NT2/D1 (cell line): ENCODE data around the gene MANSC1.
A peak's percentile ranks its signal among the peaks of the same experiment; 100 is the strongest.

ENCODE experiments used
- DNase-seq: peaks from one replicate; pipeline ENCODE4 v3.0.0-alpha.2; 2011; ENCODE audit warnings: low read depth, low spot score
- H3K27me3 ChIP-seq: 2 replicates; pipeline ENCODE4 v1.6.0; 2011; ENCODE audit warnings: mild to moderate bottlenecking; ENCODE audit not compliant: insufficient read length, insufficient read depth
- H3K36me3 ChIP-seq: 2 replicates; pipeline ENCODE4 v1.6.1; 2011; ENCODE audit warnings: mild to moderate bottlenecking, low read length, mixed read lengths; ENCODE audit not compliant: insufficient read depth, insufficient read length
- H3K4me1 ChIP-seq: 2 replicates; pipeline ENCODE4 v1.5.1; 2011; ENCODE audit not compliant: insufficient read depth, insufficient read length
- H3K4me3 ChIP-seq: 2 replicates; pipeline ENCODE4 v1.5.1; 2011; ENCODE audit warnings: low read depth; ENCODE audit not compliant: insufficient read length
- H3K9ac ChIP-seq: 2 replicates; pipeline ENCODE4 v1.6.0; 2011; ENCODE audit warnings: low read depth; ENCODE audit not compliant: insufficient read length
- H3K9me3 ChIP-seq: 2 replicates; pipeline ENCODE4 v1.5.1; 2011; ENCODE audit warnings: mild to moderate bottlenecking, low read length; ENCODE audit not compliant: insufficient read depth
- SUZ12 ChIP-seq: IDR thresholded peaks from 2 replicates; pipeline ENCODE4 v1.6.1; 2011; ENCODE audit not compliant: insufficient read length, insufficient read depth; ENCODE audit errors: extremely low read depth
- YY1 ChIP-seq: IDR thresholded peaks from 2 replicates; pipeline ENCODE4 v1.6.1; 2011; ENCODE audit not compliant: insufficient read length, insufficient read depth
- ZNF274 ChIP-seq: IDR thresholded peaks from 2 replicates; pipeline ENCODE4 v1.6.1; 2011; ENCODE audit warnings: mild to moderate bottlenecking, low read depth, low read length

MANSC1 gene

GRCh38 chr12:12387501-12387900 lies 37.5 kb upstream of the MANSC1 start:
- H3K4me1 ChIP-seq = peaks cover 3% of the 10 kb centered on the region
- TF ChIP-seq SUZ12 = no peak
- no peak for TF ChIP-seq ZNF274
- TF ChIP-seq YY1 = no peak
- no peaks in the 10 kb centered on the region for H3K27me3 ChIP-seq
- no peak for DNase-seq
- no peaks in the 10 kb centered on the region for H3K36me3 ChIP-seq
- no peak overlapping the region for H3K4me3 ChIP-seq
- H3K9ac ChIP-seq = no peak overlapping the region
- no peaks in the 10 kb centered on the region for H3K9me3 ChIP-seq

DNA sequence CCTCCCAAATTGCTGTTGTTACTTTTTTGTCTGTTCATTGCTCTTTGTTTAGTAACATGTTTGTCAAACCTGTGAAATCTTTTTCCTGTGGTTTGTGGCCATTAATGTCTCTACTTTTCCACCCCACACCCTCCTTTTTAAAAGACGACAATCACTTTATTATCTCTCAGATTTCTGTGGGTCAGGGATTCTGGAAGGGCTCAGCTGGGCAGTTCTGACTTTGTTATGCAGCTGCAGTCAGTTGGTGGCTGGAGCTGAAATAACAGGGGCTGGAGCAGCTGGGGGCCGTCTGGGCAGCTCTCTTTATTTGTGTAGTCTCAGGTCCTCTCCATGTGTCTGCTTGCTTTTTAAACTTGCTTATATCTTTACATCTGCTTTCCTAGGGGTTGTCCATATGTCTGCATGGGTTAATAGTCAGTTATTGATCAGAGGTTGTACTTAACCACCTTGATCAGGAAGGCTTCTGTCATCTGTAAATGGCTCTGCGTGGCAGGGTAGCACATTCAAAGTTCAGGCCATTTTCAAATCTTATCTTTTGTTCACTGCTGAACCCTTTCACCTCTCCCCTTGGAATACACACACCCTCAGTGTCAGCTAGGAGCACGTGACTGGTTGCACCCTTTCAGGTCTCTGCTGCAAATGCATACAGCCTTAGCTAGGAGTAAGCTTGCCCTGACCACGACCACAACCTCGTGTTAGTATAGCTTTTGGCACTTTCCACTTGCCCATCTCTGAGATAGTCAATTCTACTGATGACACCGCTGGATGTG lies 34.7 kb upstream of the MANSC1 start:
- Histone ChIP-seq H3K36me3 (no peaks in the 10 kb centered on the region), H3K9me3 (peaks cover 7% of the 10 kb centered on the region; the same call in 1 of the 2 replicates), H3K27me3 (no peaks in the 10 kb centered on the region), H3K4me1 (peaks cover 3% of the 10 kb centered on the region), H3K9ac (no peak overlapping the region), H3K4me3 (no peak overlapping the region)
- DNase-seq = peak; percentile 43
- TF ChIP-seq ZNF274 (no peak), YY1 (no peak), SUZ12 (no peak)

GRCh38 chr12:12381982-12382381 lies 31.9 kb upstream of the MANSC1 start:
- no peaks in the 10 kb centered on the region for H3K36me3 ChIP-seq
- no peak overlapping the region for H3K4me3 ChIP-seq
- H3K27me3 ChIP-seq = no peaks in the 10 kb centered on the region
- peaks cover 7% of the 10 kb centered on the region; the same call in 1 of the 2 replicates for H3K9me3 ChIP-seq
- H3K9ac ChIP-seq = no peak overlapping the region
- TF ChIP-seq YY1 (no peak), ZNF274 (no peak), SUZ12 (no peak)
- peaks cover 3% of the 10 kb centered on the region for H3K4me1 ChIP-seq
- no peak for DNase-seq

DNA sequence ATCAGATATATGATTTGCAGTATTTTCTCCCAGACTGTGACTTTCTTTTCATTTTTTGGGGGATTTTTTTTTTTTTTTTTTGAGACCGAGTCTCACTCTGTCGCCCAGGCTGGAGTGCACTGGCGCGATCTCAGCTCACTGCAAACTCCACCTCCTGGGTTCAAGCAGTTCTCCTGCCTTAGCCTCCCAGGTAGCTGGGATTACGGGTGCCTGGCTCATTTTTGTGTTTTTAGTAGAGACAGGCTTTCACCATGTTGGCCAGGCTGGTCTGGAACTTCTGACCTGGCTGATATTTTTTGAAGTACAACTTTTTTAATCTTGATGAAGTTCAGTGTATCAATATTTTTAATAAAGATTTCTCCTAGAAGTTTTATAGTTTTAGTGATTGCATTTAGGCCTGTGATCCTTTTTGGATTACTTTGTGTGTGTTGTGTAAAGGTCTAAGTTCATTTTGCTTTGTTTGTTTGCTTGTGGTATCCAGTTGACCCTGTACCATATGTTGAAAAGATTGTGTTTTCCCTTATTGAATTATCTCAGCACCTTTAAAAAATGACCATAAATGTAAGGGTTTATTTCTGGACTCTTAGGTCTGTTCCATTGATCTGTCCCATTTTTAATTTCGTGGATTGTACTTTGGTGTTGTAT lies 31.0 kb upstream of the MANSC1 start:
- no peaks in the 10 kb centered on the region for H3K36me3 ChIP-seq
- H3K9ac ChIP-seq = no peak overlapping the region
- no peak for DNase-seq
- TF ChIP-seq ZNF274 = no peak
- no peak for TF ChIP-seq SUZ12
- no peak for TF ChIP-seq YY1
- peaks cover 7% of the 10 kb centered on the region; the same call in 1 of the 2 replicates for H3K9me3 ChIP-seq
- H3K4me1 ChIP-seq = peaks cover 3% of the 10 kb centered on the region
- H3K27me3 ChIP-seq = no peaks in the 10 kb centered on the region
- H3K4me3 ChIP-seq = no peak overlapping the region

DNA sequence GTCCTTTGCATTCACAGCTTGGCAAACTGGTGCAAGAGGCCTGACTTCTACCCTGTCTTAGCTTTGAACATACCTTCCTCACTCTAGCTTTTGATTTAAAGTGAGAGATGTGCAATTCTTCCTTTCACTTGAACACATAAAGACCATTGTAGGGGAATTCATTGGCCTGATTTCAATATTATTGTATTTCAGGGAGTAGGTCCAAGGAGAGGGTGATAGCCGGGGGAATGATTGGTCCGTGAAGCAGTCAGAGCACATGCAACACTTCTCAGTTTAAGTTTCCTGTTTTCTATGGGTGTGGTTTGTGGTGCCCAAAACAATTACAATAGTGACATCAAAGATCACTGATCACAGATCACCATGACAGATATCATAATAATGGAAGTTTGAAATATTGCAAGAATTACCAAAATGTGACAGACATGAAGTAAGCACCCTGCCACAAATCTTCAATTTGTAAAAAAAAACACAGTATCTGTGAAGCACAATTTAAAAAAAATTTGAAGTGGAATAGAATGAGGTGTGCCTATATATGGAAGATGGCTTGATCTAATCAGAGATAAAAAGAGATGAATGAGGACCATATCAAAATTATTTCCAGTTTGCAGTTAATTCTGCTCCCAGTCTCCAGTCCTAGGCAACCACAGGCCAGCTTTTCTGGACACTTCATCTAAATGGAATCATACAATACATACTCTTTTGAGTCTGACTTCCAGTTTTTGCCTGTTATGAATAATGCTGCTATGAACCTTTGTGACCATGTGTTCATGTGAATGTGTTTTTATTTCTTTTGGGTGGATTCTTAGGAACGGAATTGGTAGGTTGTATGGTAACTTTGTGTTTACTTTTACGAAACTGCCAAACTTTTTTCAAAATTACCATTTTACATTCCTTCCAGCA lies 30.0 kb upstream of the MANSC1 start:
- peaks cover 7% of the 10 kb centered on the region; the same call in 1 of the 2 replicates for H3K9me3 ChIP-seq
- no peaks in the 10 kb centered on the region for H3K36me3 ChIP-seq
- no peak overlapping the region for H3K4me3 ChIP-seq
- H3K27me3 ChIP-seq = no peaks in the 10 kb centered on the region
- H3K4me1 ChIP-seq = peaks cover 2% of the 10 kb centered on the region
- no peak overlapping the region for H3K9ac ChIP-seq
- TF ChIP-seq YY1 = no peak
- no peak for TF ChIP-seq ZNF274
- no peak for TF ChIP-seq SUZ12
- no peak for DNase-seq

GRCh38 chr12:12378616-12379015 lies 28.6 kb upstream of the MANSC1 start:
- H3K27me3 ChIP-seq = no peaks in the 10 kb centered on the region
- no peak for DNase-seq
- no peak overlapping the region for H3K4me3 ChIP-seq
- no peaks in the 10 kb centered on the region for H3K4me1 ChIP-seq
- H3K9me3 ChIP-seq = peaks cover 7% of the 10 kb centered on the region; the same call in 1 of the 2 replicates
- TF ChIP-seq YY1 (no peak), ZNF274 (no peak), SUZ12 (no peak)
- no peaks in the 10 kb centered on the region for H3K36me3 ChIP-seq
- H3K9ac ChIP-seq = no peak overlapping the region
